Stimulated activated CD4-positive, alpha-beta T cell treated with anti-CD3 and anti-CD28 coated beads, Interleukin-4, amount 100 ng/mL, for 1 hour (primary cell): Measurements from ENCODE around the gene CHMP3.

ENCODE experiments used
- DNase-seq: peaks from one replicate; pipeline ENCODE4 v3.0.0-alpha.2; 2020

CHMP3 gene

DNA sequence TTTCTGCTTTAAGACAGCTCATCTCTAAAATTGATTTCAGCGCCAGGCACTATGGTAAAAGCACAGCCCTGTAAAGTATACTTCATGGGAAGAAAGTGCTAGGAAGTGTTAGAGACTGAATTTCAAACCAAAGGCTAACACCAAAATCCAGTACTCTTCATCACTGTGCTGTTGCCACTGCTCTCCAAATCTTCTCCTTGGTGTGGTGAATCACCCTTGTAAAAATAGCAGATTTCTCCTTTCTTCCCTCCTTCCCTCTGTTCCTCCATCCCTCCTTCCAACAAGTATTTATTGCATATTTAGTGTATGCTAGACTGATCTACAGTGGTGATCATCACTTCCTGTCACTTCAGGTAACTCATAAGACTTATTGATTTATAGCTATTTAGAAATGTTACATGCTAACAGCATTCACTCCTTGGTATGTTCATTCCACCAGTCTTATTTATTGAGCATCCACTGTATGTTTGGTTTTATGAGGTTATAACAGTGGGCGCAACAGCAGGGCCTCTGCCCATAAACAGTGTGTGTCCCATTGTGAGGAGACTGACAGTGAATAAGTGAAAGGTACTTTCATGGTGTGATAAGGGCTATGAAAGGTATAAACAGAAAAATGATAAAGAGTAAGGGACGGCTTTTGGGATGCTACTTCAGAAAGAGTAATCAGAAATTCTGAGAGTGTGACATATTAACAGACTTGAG is 102.0 kb downstream of the CHMP3 start:
- no peak for DNase-seq

DNA sequence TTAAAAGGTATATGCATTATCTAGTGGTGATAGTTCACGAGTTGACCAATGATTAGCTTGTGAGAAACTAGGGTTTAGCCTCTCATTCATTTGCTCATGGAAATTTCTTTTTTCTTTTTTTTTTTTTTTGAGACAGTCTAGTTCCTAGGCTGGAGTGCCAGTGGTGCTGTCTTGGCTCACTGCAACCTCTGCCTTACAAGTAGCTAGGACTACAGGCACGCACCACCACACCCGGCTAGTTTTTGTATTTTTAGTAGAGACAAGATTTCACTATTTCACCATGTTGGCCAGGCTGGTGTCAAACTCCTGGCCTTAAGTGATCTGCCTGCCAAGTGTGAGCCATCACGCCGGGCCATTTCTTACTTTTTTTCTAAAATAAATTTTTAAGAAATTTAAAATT is 108.1 kb downstream of the CHMP3 start:
- no peak for DNase-seq

DNA sequence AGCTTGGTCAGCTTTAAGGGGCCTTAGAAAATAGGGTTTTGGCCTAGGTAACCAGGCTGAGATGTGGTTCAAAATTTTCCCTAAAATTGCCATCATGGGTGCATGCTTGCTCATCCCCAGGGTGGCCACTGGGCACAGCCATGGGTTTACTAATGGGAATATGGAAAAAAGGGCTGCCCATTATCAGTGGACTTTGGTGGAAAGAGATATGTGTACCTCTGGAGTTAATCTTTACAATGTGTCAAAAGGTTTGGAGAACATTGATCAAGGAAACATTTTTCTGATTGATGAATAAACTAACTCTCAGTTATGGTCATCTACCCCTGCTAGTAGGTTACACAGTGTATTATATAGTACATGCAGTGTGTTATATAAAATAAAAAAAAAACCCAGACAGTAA is 109.0 kb downstream of the CHMP3 start:
- DNase-seq = no peak

GRCh38 chr2:86453836-86454235 is 109.4 kb downstream of the CHMP3 start:
- no peak for DNase-seq
